ENCODE measurements around the gene TVP23C.
"Not testable (repeated sequence)": the region's sequence is repeated elsewhere in the genome, so short reads cannot be mapped to it uniquely, and the experiment has no call there.

Gene TVP23C

GRCh38 chr17:15540371-15541219 lies 22.7 kb downstream of the TVP23C start:
- not testable (repeated sequence) for FAIRE-seq; DNase-seq (ENCODE audit: extremely low spot score, insufficient read length, low read depth)

GRCh38 chr17:15533122-15533521 lies 30.2 kb downstream of the TVP23C start:
- FAIRE-seq; DNase-seq (ENCODE audit: extremely low spot score, insufficient read length, low read depth): not testable (repeated sequence)

GRCh38 chr17:15526292-15527218 lies 36.7 kb downstream of the TVP23C start:
- DNase-seq (ENCODE audit: extremely low spot score, insufficient read length, low read depth) = not testable (repeated sequence)
- peak; percentile 59 for FAIRE-seq

DNA sequence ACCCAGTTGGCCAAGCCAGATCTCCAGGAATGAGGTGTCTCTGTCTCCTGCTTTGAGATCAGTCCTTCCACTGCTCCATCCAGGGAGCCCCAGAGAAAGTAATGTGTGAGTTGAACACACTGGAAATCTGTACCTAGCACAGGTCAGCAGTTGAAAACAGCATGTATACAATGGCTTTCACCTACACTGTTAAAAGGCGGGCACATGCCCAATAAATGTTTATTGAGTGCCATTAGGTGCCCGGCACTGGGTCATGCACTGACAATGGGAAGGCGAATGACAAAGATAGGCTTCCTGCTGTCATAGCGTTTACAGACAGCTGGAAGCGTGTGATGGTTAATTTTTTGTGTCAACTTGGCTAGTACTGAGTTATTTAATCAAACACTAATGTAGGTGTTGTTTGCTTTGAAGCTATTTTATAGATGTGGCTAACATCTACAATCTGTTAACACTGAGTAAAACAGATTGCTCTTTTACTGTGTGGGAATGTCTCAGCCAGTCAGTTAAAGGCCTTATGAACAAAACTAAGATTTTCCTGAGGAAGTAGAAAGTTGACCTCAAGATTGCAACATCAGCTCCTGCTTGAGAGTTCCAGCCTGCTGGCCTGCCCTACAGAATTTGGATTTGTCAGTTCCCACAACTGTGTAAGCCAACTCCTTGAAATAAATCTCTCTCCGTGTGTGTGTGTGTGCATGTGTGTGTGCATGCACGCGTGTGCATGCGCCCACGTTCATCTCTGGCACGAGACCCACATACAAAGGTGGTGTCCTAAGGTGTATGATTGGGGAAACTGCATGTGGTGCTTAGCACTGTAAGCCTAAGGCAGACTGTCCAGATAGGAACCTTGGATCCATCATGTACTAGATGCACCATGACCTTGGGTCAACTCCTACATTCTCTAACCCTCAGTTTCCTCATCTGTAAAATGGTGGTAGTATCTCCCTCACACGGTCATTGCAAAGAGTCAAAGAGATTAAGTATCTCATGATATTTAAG lies 38.0 kb downstream of the TVP23C start:
- FAIRE-seq; DNase-seq (ENCODE audit: extremely low spot score, insufficient read length, low read depth): not testable (repeated sequence)

DNA sequence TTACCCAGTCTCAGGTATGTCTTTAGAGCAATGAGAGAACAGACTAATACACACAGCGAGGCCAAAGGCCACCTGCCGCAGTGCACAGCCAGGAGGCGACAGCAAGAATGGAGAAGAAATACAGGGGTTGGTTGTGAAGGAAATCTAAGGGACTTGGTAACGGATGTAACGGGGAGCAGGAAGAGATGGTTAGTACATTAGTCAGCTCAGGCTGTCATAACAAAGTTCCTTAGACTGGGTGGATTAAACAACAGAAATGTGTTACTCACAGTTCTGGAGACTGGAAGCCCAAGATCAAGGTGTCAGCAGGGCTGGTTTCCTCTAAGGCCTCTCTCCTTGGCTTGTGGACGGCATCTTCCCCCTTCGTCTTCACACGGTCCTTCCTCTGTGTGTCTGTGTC lies 47.1 kb downstream of the TVP23C start:
- no peak for FAIRE-seq
- DNase-seq (ENCODE audit: extremely low spot score, insufficient read length, low read depth) = no peak

- no peak for DNase-seq (ENCODE audit: extremely low spot score, insufficient read length, low read depth)
- FAIRE-seq = no peak
These were observed 48.8 kb downstream of the TVP23C start for GRCh38 chr17:15514469-15514868.

- DNase-seq (ENCODE audit: extremely low spot score, insufficient read length, low read depth) (no peak), FAIRE-seq (no peak)
These were observed 49.3 kb downstream of the TVP23C start for GRCh38 chr17:15513856-15514459.

- DNase-seq (ENCODE audit: extremely low spot score, insufficient read length, low read depth) (no peak), FAIRE-seq (no peak)
These were observed 50.1 kb downstream of the TVP23C start for GRCh38 chr17:15513058-15513791.

DNA sequence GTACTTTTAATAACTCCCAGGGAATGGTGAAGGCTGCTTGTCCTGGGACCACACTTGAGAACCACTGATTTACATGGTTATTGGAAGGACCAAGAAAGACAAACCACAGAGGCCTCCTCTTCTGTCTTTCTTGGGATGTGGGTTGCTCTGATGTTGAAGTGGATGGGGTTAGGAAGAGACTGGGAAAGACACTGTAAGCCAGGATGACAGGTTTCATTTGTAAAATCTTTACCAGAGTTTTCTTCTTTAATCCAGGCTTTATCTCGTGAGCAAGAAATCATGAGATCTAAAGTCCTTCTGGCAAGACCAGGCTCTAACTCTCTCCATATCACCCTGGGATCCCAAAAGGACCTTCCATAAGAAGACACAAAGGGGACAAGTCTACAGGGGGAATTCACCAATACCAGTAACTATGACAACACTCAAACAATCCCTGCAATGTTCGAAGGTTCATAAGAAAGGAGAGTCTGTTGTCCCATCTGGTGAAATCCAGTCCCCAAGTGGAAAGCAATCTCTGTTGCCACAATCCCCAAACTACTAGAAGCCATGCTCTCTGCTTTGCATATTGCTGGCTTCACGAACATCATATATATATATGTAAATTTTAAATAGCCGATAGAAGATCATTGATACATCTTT lies 51.1 kb downstream of the TVP23C start:
- DNase-seq (ENCODE audit: extremely low spot score, insufficient read length, low read depth) = no peak
- no peak for FAIRE-seq

DNA sequence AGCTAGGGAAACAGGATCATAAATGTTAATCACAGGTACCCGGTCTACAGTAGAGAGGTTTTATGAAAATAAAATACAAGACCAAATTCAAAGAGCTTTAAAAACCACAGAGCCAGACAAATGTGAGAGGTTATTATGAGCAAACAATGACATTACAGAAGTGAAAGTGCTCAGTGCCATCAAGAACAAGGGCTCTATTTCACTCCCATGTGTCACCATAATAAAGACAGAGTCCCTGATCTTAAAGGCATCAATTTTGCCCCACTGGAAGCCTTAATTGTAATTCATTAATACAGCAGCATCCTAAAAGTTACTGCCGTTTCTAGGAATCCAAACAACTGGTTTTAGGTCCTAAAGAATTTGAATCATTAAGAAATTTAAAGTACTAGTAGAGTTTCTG lies 52.1 kb downstream of the TVP23C start:
- no peak for FAIRE-seq
- DNase-seq (ENCODE audit: extremely low spot score, insufficient read length, low read depth) = no peak

DNA sequence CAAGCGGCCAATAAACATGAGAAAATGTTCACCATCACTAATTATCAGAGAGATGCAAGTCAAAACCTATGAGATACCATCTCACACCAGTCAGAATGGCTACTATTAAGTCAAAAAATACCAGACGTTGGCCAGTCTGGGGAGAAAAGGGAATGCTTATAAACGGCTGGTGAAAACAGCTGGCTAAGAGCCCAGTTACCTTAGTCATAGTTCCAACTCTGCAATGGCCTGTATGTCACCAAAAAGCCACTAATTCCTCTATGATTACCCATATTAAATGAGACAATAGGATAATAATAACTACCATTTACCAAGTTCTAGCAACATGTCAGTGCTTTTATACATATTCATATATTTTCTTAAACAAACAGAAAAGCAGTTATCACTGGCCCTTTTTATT lies 52.9 kb downstream of the TVP23C start:
- no peak for DNase-seq (ENCODE audit: extremely low spot score, insufficient read length, low read depth)
- FAIRE-seq = no peak

GRCh38 chr17:15509095-15509494 lies 54.2 kb downstream of the TVP23C start:
- FAIRE-seq = no peak
- DNase-seq (ENCODE audit: extremely low spot score, insufficient read length, low read depth) = no peak

GRCh38 chr17:15508466-15508865 lies 54.8 kb downstream of the TVP23C start:
- DNase-seq (ENCODE audit: extremely low spot score, insufficient read length, low read depth) (no peak), FAIRE-seq (no peak)

GRCh38 chr17:15507896-15508295 lies 55.4 kb downstream of the TVP23C start:
- FAIRE-seq (no peak), DNase-seq (ENCODE audit: extremely low spot score, insufficient read length, low read depth) (no peak)

- FAIRE-seq (no peak), DNase-seq (ENCODE audit: extremely low spot score, insufficient read length, low read depth) (no peak)
These were observed 56.3 kb downstream of the TVP23C start for GRCh38 chr17:15507001-15507400.

DNA sequence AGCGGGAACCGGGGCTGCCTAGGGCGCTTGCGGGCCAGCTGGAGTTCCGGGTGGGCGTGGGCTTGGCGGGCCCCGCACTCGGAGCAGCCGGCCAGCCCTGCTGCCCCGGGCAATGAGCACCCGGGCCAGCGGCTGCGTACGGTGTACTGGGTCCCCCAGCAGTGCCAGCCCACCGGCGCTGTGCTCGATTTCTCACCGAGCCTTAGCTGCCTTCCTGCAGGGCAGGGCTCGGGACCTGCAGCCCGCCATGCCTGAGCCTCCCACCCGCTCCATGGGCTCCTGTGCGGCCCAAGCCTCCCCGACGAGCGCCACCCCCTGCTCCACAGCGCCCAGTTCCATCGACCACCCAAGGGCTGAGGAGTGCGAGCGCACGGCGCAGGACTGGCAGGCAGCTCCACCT lies 57.6 kb downstream of the TVP23C start:
- not testable (repeated sequence) for FAIRE-seq; DNase-seq (ENCODE audit: extremely low spot score, insufficient read length, low read depth)

- DNase-seq (ENCODE audit: extremely low spot score, insufficient read length, low read depth) (no peak), FAIRE-seq (no peak)
These were observed 59.6 kb downstream of the TVP23C start for GRCh38 chr17:15503731-15504130.
